Prostate gland (tissue), 2 donors: Measurements from ENCODE around the gene RNF113B.

Source experiments
- CTCF ChIP-seq, 4 experiments: fragments of 200-600 bp in 2 of 4; fragments of 450-650 bp in 2 of 4; sonication (generic) in 2 of 4; IDR thresholded peaks; 1 replicate in 3 of 4; 2 replicates in 1 of 4; pipeline ENCODE4 v1.5.1; 2016 to 2019; ENCODE audit warnings: antibody characterized with exemption in 4 of 4, mild to moderate bottlenecking in 2 of 4, moderate library complexity in 2 of 4
- POLR2A ChIP-seq: fragments of 450-650 bp; IDR thresholded peaks from one replicate; pipeline ENCODE4 v1.6.1; 2016; ENCODE audit warnings: antibody characterized with exemption, mild to moderate bottlenecking
- POLR2AphosphoS5 ChIP-seq: sonication (generic); formaldehyde crosslinking; IDR thresholded peaks from one replicate; pipeline ENCODE4 v1.6.1; 2017; ENCODE audit warnings: antibody characterized with exemption

DNA sequence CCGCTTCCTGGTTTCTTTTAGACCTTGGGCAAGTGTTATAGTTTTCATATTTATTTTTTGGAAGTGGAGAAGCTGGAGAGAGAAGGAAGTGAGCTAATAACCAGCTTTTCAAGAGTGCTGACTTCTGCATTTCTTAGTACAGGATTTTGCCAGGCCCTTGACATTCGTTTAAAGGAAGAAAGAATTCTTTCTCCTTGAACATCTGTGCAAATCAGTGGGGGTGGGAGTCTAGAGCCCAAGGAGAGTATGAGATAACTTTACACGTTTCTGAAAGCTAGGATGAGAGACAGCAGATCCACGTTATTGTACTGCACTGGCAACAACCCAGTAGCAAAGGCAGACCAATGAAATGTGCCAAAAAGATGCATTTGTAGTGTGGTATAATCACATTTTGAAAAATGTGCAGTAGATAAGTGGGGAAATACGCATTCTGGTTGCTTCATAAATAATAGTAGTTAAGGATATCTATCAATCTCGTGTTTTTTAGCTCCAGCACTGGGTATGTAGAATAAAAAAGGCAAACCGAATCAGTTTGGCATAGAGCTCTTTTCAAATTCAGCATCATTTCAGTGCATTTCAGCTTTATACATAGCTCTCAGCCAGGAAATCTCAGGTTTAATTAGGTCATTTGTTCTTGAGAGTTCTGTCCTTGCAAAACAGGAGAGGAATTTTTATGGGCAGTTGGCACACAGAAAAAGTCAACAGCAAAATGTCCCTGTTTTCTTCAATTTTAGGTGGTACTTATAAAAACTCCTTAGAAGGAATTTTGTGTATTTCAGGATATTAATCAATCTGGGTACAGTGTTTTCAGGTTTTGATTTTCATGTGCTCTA is 4.3 kb downstream of the RNF113B start:
- TF ChIP-seq POLR2A: no peak
- no peak for TF ChIP-seq CTCF (IDR thresholded peaks at IDR 0.05)
- TF ChIP-seq POLR2AphosphoS5: peak; percentile 55
